Ovary (tissue), 9 donors: Measurements from ENCODE around the gene MAP1LC3B. TPM values are rescaled to one million over a fixed set of nuclear protein-coding genes. Genes with fewer than 3 reads are reported as not detected.

Source experiments
- DNase-seq, 5 donors: peaks; one replicate each; pipeline ENCODE4 v3.0.0-alpha.2; 2019 to 2020
- H3K27ac ChIP-seq, 2 donors: fragments of 200-600 bp; one replicate each; pipeline versions ENCODE4 v1.5.1 to v1.8.0; 2019 to 2022
- H3K27me3 ChIP-seq: fragments of 200-600 bp; one replicate; pipeline ENCODE4 v1.8.0; 2022
- H3K36me3 ChIP-seq: fragments of 200-600 bp; sonication (generic); one replicate; pipeline ENCODE4 v1.5.1; 2019
- H3K4me1 ChIP-seq: one replicate; pipeline ENCODE4 v1.8.1; 2013; ENCODE audit warnings: mild to moderate bottlenecking, moderate library complexity; ENCODE audit not compliant: insufficient read depth
- H3K4me3 ChIP-seq: fragments of 200-600 bp; sonication (generic); one replicate; pipeline ENCODE4 v1.5.1; 2017
- H3K9me3 ChIP-seq, 2 donors: fragments of 200-600 bp in 1 of 2; sonication (generic) in 1 of 2; one replicate each; pipeline versions ENCODE4 v1.5.1 to v1.8.1; 2013 to 2019; ENCODE audit warnings: mild to moderate bottlenecking in 1 of 2, moderate library complexity in 1 of 2
- CTCF ChIP-seq, 3 donors: fragments of 450-650 bp in 2 of 3; fragments of 200-600 bp in 1 of 3; IDR thresholded peaks; one replicate each; pipeline versions ENCODE4 v1.5.1 to v1.8.0; 2016 to 2022; ENCODE audit warnings: antibody characterized with exemption in 3 of 3, mild to moderate bottlenecking in 1 of 3
- EP300 ChIP-seq: sonication (generic); formaldehyde crosslinking; IDR thresholded peaks from one replicate; pipeline ENCODE4 v1.6.1; 2017; ENCODE audit warnings: antibody characterized with exemption
- POLR2A ChIP-seq: fragments of 450-650 bp; IDR thresholded peaks from one replicate; pipeline ENCODE4 v1.6.1; 2017; ENCODE audit warnings: antibody characterized with exemption, mild to moderate bottlenecking, moderate library complexity
- WGBS, 3 donors: extraction: QIAGEN DNeasy Blood & Tissue Kit in 1 of 3; methylation state at CpG; one replicate each; pipeline versions ENCODE4 v1.1.5 to v1.1.7; 2013 to 2017; 5-methylcytosine and 5-hydroxymethylcytosine counted together
- intact Hi-C, 4 donors: fragments of 100-400 bp; cut with DNase I; formaldehyde crosslinking; loops; one replicate each; pipeline versions ENCODE4 v1.11.0 to v1.15.1; 2022 to 2023
- polyA plus RNA-seq, 2 donors: library from polyadenylated mRNA; stranded (reverse); fragments of 200-250 nt in 1 of 2; fragments of 350-450 nt in 1 of 2; fragmentation: Illumina TruSeq in 1 of 2; extraction: RNeasy Lipid Tissue Mini Kit (QIAGEN cat#74804) in 1 of 2; gene quantifications; one replicate each; pipeline ENCODE4 v1.2.3, GENCODE V29; 2013 to 2014
- total RNA-seq, 7 donors: library from RNA; depleted of rRNA in 2 of 7; stranded (reverse); fragments of >200 nt in 2 of 7; fragmentation: NEBNext Ultra II Directional in 3 of 7; extraction: Animal tissue kit (Norgen Biotek cat#: 25700) in 3 of 7; gene quantifications; one replicate each; pipeline versions ENCODE4 v1.1.0 to v1.2.4, GENCODE V29; 2016 to 2023
- donor health status: DM: no; HTN: no; CAD: no; lungs with moderate emphysema.
- donor health status: DM: no; HTN: no; CAD: no.
- donor health status: Bipolar disorder and iron deficiency.
- donor health status: DM: yes; HTN: yes; CAD: no.
- donor health status: DM: no; HTN: no; CAD: no.
- donor health status: DM: yes; HTN: yes; CAD: no.

MAP1LC3B gene
- total and polyA plus RNA-seq, 9 donors: 32.9 to 110 (median 44.6) TPM

- H3K4me3 ChIP-seq: no peak overlapping the region
Observed at GRCh38 chr16:87344165-87344930, 47.8 kb upstream of the MAP1LC3B start.

GRCh38 chr16:87344931-87345631, 47.1 kb upstream of the MAP1LC3B start:
- H3K27me3 ChIP-seq: no peaks in the 10 kb centered on the region
- no peaks in the 10 kb centered on the region for H3K9me3 ChIP-seq
- TF ChIP-seq CTCF (IDR thresholded peaks at IDR 0.05): no peak
- no peak for TF ChIP-seq EP300
- no peak for TF ChIP-seq POLR2A
- H3K27ac ChIP-seq: peak overlapping the region in 1 of 2 donors; percentile 58
- no peaks in the 10 kb centered on the region for H3K36me3 ChIP-seq
- no peak overlapping the region for H3K4me3 ChIP-seq
- peak in 1 of 5 donors; percentile 49 for DNase-seq
- peaks cover 12% of the 10 kb centered on the region for H3K4me1 ChIP-seq
- WGBS, 3 donors: 46 to 55% (median 54%) methylated on average over 17 of the region's 17 CpGs
- intact Hi-C loops: no loop called here

More at GRCh38 chr16:87344165-87344930, 47.8 kb upstream of the MAP1LC3B start:
- no peaks in the 10 kb centered on the region for H3K36me3 ChIP-seq
- DNase-seq: no peak
- no peaks in the 10 kb centered on the region for H3K9me3 ChIP-seq
- no peak for TF ChIP-seq CTCF (IDR thresholded peaks at IDR 0.05)
- no peak for TF ChIP-seq POLR2A
- no peak for TF ChIP-seq EP300
- 53 to 77% (median 59%) methylated on average over 33 to 34 of the region's 34 CpGs for WGBS, 3 donors
- H3K27me3 ChIP-seq: no peaks in the 10 kb centered on the region
- peak overlapping the region in 1 of 2 donors; percentile 58 for H3K27ac ChIP-seq
- intact Hi-C loops: no loop called here
- peaks cover 12% of the 10 kb centered on the region for H3K4me1 ChIP-seq

GRCh38 chr16:87345726-87346424, 46.3 kb upstream of the MAP1LC3B start:
- Histone ChIP-seq H3K4me3 (no peak overlapping the region), H3K36me3 (no peaks in the 10 kb centered on the region), H3K27me3 (no peaks in the 10 kb centered on the region), H3K9me3 (no peaks in the 10 kb centered on the region), H3K27ac (peak overlapping the region in 1 of 2 donors; percentile 57), H3K4me1 (peaks cover 12% of the 10 kb centered on the region)
- intact Hi-C loops: no loop called here
- 85 to 90% (median 87%) methylated on average over 28 of the region's 28 CpGs for WGBS, 3 donors
- no peak for DNase-seq
- no peak for TF ChIP-seq CTCF (IDR thresholded peaks at IDR 0.05)
- no peak for TF ChIP-seq EP300
- TF ChIP-seq POLR2A: no peak

GRCh38 chr16:87346517-87347060, 45.5 kb upstream of the MAP1LC3B start:
- no peaks in the 10 kb centered on the region for H3K27me3 ChIP-seq
- H3K36me3 ChIP-seq: no peaks in the 10 kb centered on the region
- H3K4me3 ChIP-seq: no peak overlapping the region
- H3K4me1 ChIP-seq: peaks cover 12% of the 10 kb centered on the region
- WGBS, 3 donors: 90% methylated on average over 21 of the region's 21 CpGs
- H3K9me3 ChIP-seq: no peaks in the 10 kb centered on the region
- TF ChIP-seq POLR2A (no peak), EP300 (no peak), CTCF (IDR thresholded peaks at IDR 0.05) (no peak)
- no peak for DNase-seq
- no peak overlapping the region for H3K27ac ChIP-seq
- intact Hi-C loops: no loop called here
